ENCODE measurements around the gene SALL2. TPM values are rescaled to one million over a fixed set of nuclear protein-coding genes. Genes with fewer than 3 reads are reported as not detected.

Gene SALL2
- total RNA-seq, 1 experiment from 2014 or later: 157 TPM

DNA sequence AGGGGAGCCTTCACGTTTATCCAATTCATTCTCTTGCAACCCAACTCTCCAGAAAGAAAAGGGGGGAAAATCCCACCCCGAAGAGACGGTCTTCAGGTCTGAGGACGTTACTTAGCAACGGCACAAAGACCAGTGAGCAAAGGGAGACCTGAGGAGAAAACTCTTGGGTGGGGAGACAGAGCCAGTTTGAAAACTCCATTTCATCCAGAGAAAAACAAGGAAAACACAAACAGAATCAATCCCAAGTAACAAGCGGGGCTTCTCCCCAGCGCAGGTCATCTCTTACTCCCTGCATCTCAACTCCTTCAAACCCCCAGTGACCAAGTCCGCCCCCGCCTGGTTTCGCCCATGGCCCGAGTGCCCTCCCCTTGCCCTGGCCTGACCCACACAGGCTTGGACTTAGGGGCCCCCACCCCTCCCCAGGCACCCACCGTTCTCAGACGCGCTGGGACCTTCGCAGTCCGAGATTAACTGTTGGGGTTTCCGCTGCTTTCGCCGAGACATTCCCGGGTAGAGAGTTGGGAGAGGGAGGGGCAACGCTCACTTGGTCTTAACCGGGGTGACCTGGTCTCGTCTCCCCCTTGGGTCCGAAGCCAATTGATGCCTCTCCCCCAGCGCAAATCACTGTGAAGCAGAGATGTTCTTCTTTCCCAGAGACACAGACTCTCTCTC lies 10.4 kb upstream of the SALL2 start:
- no peak for DNase-seq (ENCODE audit: low spot score)
- intact Hi-C loops (cut with micrococcal nuclease; ENCODE audit: unreplicated experiment): loop anchor here (10.0 kb wide), 1 partner anchor 272 kb away; the partner anchor contains the start of gene HNRNPC
- ChIA-PET CTCF (no interaction called here), POLR2A (ENCODE audit: low non-redundant PET) (no interaction called here)
- Histone ChIP-seq H3K4me3 (ENCODE audit: low read depth, low read length, poor library complexity, severe bottlenecking) (peak overlapping the region; percentile 85), H3K27me3 (replicated peaks; ENCODE audit: insufficient read depth, low read depth, low read length, poor library complexity) (no peaks in the 10 kb centered on the region), H3K9me3 (ENCODE audit: low read depth, low read length, poor library complexity, severe bottlenecking) (no peaks in the 10 kb centered on the region), H3K36me3 (ENCODE audit: insufficient read depth, low read length, poor library complexity, severe bottlenecking) (no peaks in the 10 kb centered on the region), H3K4me1 (ENCODE audit: insufficient read depth, low read length, poor library complexity, severe bottlenecking) (peaks cover 52% of the 10 kb centered on the region), H3K27ac (ENCODE audit: low read depth, low read length, poor library complexity, severe bottlenecking) (peak overlapping the region; percentile 99)
- TF ChIP-seq, protein P1, sequence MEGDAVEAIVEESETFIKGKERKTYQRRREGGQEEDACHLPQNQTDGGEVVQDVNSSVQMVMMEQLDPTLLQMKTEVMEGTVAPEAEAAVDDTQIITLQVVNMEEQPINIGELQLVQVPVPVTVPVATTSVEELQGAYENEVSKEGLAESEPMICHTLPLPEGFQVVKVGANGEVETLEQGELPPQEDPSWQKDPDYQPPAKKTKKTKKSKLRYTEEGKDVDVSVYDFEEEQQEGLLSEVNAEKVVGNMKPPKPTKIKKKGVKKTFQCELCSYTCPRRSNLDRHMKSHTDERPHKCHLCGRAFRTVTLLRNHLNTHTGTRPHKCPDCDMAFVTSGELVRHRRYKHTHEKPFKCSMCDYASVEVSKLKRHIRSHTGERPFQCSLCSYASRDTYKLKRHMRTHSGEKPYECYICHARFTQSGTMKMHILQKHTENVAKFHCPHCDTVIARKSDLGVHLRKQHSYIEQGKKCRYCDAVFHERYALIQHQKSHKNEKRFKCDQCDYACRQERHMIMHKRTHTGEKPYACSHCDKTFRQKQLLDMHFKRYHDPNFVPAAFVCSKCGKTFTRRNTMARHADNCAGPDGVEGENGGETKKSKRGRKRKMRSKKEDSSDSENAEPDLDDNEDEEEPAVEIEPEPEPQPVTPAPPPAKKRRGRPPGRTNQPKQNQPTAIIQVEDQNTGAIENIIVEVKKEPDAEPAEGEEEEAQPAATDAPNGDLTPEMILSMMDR (conservative IDR thresholded peaks at IDR 0.05; ENCODE audit: low read depth, low read length): no peak
- no peak for TF ChIP-seq EZH2 (IDR thresholded peaks at IDR 0.05; ENCODE audit: borderline replicate concordance, low read depth, low read length, poor library complexity, severe bottlenecking)
- no TSS peak for BruUV-seq (replicated peaks)

DNA sequence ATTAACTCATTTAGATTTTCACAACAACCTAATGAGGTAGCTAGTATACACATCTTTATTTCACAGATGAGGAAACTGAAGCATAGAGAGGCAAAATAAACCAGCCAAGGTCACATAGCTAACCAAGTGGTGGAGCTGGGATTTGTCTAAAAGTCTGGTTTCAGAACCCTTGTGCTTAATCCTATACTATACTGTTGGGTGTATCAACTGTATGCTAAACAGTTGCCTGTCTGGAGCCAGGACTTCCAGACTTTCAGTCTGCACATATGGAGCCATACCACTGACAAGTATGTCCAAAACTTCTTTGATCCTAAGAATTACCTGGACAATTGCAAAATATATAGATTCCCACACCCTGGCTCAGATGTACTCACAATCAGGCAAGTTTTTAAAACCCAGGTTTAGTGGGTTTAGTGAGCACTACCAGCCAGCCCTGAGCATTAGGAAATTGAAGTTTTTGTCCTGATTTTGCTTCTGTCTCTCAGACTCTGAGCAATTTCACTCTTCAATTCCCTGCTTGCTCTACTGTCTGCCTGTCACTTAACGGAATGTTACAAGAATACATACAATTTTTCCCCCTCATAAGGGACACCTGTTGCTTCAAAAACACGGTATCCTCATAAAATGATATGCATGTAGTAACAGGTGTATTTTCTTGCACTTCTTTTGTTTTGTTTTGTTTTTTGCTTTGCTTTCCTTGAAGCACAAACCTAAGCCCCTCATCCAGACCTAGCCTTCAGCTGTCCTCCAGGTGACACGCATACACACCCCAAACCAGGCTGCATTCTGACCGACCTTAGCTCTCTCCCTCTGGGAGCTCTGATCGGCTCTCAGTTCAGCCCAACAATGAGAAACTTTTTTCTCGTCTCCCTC lies 9.6 kb upstream of the SALL2 start:
- POLR2A ChIA-PET (ENCODE audit: low non-redundant PET): no interaction called here

DNA sequence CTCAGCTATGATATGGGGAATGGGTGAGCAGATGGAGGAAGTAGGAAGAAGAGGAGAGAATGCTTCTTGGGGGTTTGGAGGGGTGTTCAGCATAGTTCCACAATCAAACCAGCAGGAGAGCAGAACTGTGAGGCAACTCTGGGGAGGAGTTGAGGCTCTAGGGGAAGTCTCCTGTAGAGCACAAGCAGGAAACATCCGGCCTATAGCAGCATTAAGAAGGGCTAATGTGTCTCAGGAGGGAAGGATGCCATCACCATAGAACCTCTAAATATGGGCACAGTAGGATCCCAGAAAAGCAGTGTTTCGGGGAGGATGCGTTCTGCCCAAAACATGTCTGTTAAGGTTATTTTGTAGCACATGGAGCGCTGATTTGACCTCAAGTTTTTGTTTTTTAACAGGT lies 8.4 kb upstream of the SALL2 start:
- peak overlapping the region; percentile 85 for H3K4me3 ChIP-seq (ENCODE audit: low read depth, low read length, poor library complexity, severe bottlenecking)
- ChIA-PET POLR2A (ENCODE audit: low non-redundant PET) (interaction anchor here (0.6 to 1.4 kb wide), 6 partner anchors 9 to 559 kb away, joined by 3 to 22 read pairs (median 6); partner anchors contain the start of genes METTL3 and SALL2), CTCF (interaction anchor here (0.9 to 1.2 kb wide), 3 partner anchors 8 to 58 kb away, joined by 3 to 4 read pairs (median 4); partner anchors contain the start of genes RAB2B, SALL2 and TOX4)
- no TSS peak for BruUV-seq (replicated peaks)
- intact Hi-C loops (cut with micrococcal nuclease; ENCODE audit: unreplicated experiment): loop anchor here (1.0 to 10.0 kb wide), 4 partner anchors 8 to 270 kb away; partner anchors contain the start of genes HNRNPC and SALL2
- DNase-seq (ENCODE audit: low spot score): peak; percentile 99
- TF ChIP-seq, protein P1 (conservative IDR thresholded peaks at IDR 0.05; ENCODE audit: low read depth, low read length): no peak
- no peaks in the 10 kb centered on the region for H3K36me3 ChIP-seq (ENCODE audit: insufficient read depth, low read length, poor library complexity, severe bottlenecking)
- H3K27me3 ChIP-seq (replicated peaks; ENCODE audit: insufficient read depth, low read depth, low read length, poor library complexity): no peaks in the 10 kb centered on the region
- H3K9me3 ChIP-seq (ENCODE audit: low read depth, low read length, poor library complexity, severe bottlenecking): no peaks in the 10 kb centered on the region
- peaks cover 56% of the 10 kb centered on the region for H3K4me1 ChIP-seq (ENCODE audit: insufficient read depth, low read length, poor library complexity, severe bottlenecking)
- peak overlapping the region; percentile 99 for H3K27ac ChIP-seq (ENCODE audit: low read depth, low read length, poor library complexity, severe bottlenecking)

More for the DNA sequence above, 9.6 kb upstream of the SALL2 start:
- Histone ChIP-seq H3K9me3 (ENCODE audit: low read depth, low read length, poor library complexity, severe bottlenecking) (no peaks in the 10 kb centered on the region), H3K27ac (ENCODE audit: low read depth, low read length, poor library complexity, severe bottlenecking) (peak overlapping the region; percentile 99), H3K36me3 (ENCODE audit: insufficient read depth, low read length, poor library complexity, severe bottlenecking) (no peaks in the 10 kb centered on the region), H3K4me1 (ENCODE audit: insufficient read depth, low read length, poor library complexity, severe bottlenecking) (peaks cover 57% of the 10 kb centered on the region), H3K4me3 (ENCODE audit: low read depth, low read length, poor library complexity, severe bottlenecking) (peak overlapping the region; percentile 85), H3K27me3 (replicated peaks; ENCODE audit: insufficient read depth, low read depth, low read length, poor library complexity) (no peaks in the 10 kb centered on the region)
- no peak for TF ChIP-seq EZH2 (IDR thresholded peaks at IDR 0.05; ENCODE audit: borderline replicate concordance, low read depth, low read length, poor library complexity, severe bottlenecking)
- TF ChIP-seq, protein P1 (conservative IDR thresholded peaks at IDR 0.05; ENCODE audit: low read depth, low read length): no peak
- CTCF ChIA-PET: no interaction called here
- DNase-seq (ENCODE audit: low spot score): peak; percentile 62
- TSS peak; percentile 77 for BruUV-seq (replicated peaks)
- intact Hi-C loops (cut with micrococcal nuclease; ENCODE audit: unreplicated experiment): loop anchor here (10.0 kb wide), 1 partner anchor 271 kb away; the partner anchor contains the start of gene HNRNPC
